ENCODE results near the gene EREG. TPM values are rescaled to one million over a fixed set of nuclear protein-coding genes. Genes with fewer than 3 reads are reported as not detected.

EREG gene
- polyA plus RNA-seq, 1 donor, result 6.8 TPM

- no peak for DNase-seq
- Histone ChIP-seq H3K9me3 (ENCODE audit: control insufficient read depth, low read depth, low read length) (no peaks in the 10 kb centered on the region), H3K36me3 (ENCODE audit: control insufficient read depth, insufficient read depth, low read length) (no peaks in the 10 kb centered on the region), H3K27me3 (ENCODE audit: control insufficient read depth, insufficient read depth, low read length) (no peaks in the 10 kb centered on the region), H3K27ac (ENCODE audit: low read length) (no peak overlapping the region), H3K4me1 (ENCODE audit: control insufficient read depth, insufficient read depth, low read length) (no peaks in the 10 kb centered on the region), H3K4me3 (ENCODE audit: low read length) (no peak overlapping the region)
- WGBS (ENCODE audit: insufficient coverage, low lambda C conversion rate), result no CpG with 5 or more reads among the region's 3 CpGs
These were observed 72.9 kb downstream of the EREG start for GRCh38 chr4:74437866-74438265.

Other genes with a start within 250 kb of the EREG start
- 15.2 TPM for gene MTHFD2L, start 207.0 kb upstream of the EREG start, polyA plus RNA-seq
- gene EPGN, start 56.7 kb upstream of the EREG start, polyA plus RNA-seq, result 0.12 TPM
- gene AREG, start 80.0 kb downstream of the EREG start, polyA plus RNA-seq, result 4.6 TPM

All from large intestine (tissue), 3 donors.